ENCODE results near the gene KRT83. TPM values are rescaled to one million over a fixed set of nuclear protein-coding genes. Genes with fewer than 3 reads are reported as not detected.

Gene KRT83
- total and polyA plus RNA-seq, 10 of the 15 experiments (the other 5 are each of a cell fraction or from before 2014, with no cell fraction given), result not detected

GRCh38 chr12:52279422-52280318, 41.5 kb downstream of the KRT83 start:
- H3K9ac ChIP-seq (ENCODE audit: control insufficient read depth, insufficient read depth, low read length), result no peak overlapping the region
- no peak for ATAC-seq
- in situ Hi-C loops (cut with MboI) (no loop called here), intact Hi-C loops (cut with micrococcal nuclease; ENCODE audit: unreplicated experiment) (loop anchor here (1.0 kb wide), 1 partner anchor 48 kb away; no protein-coding TSS in a partner anchor)
- no peak for DNase-seq (ENCODE audit: low read depth, low spot score)
- no peaks in the 10 kb centered on the region for H3K4me1 ChIP-seq (ENCODE audit: control insufficient read depth, insufficient read depth, low read length)
- ChIA-PET POLR2A (interaction anchor here (1.3 kb wide), 1 partner anchor 35 kb away, joined by 8 read pairs; no protein-coding TSS in a partner anchor), CTCF (interaction anchor here (0.6 to 6.4 kb wide), 38 partner anchors 7 to 657 kb away, joined by 3 to 84 read pairs (median 4); partner anchors contain the start of gene KRT81), SMC1A (ENCODE audit: uncharacterized antibody, unreplicated experiment) (interaction anchor here (0.7 to 1.8 kb wide), 9 partner anchors 29 to 125 kb away, joined by 3 to 7 read pairs (median 4); no protein-coding TSS in a partner anchor), RAD21 (ENCODE audit: unreplicated experiment) (interaction anchor here (0.8 to 2.2 kb wide), 8 partner anchors 30 to 67 kb away, joined by 3 to 24 read pairs (median 6); no protein-coding TSS in a partner anchor)
- no peak overlapping the region for H3K27ac ChIP-seq (ENCODE audit: control insufficient read depth, insufficient read depth)
- peaks cover 3% of the 10 kb centered on the region in 2 experiments; a peak in 2 of 4 replicates for H3K27me3 ChIP-seq (replicated peaks in 1 of 2; ENCODE audit: control insufficient read depth in 2 of 2, insufficient read depth in 2 of 2, low read length in 1 of 2)
- H3K36me3 ChIP-seq (ENCODE audit: control insufficient read depth in 2 of 2, insufficient read depth in 2 of 2, low read length in 1 of 2), result no peaks in the 10 kb centered on the region
- no TSS peak for BruUV-seq (replicated peaks)
- H3K9me3 ChIP-seq (replicated peaks; ENCODE audit: control insufficient read depth, insufficient read depth, low read length), result no peaks in the 10 kb centered on the region
- TF ChIP-seq CBFB (IDR thresholded peaks at IDR 0.05; ENCODE audit: low read depth) (no peak), ASH2L (IDR thresholded peaks at IDR 0.05; ENCODE audit: borderline replicate concordance, low read depth) (no peak), ATF2 (IDR thresholded peaks at IDR 0.05; ENCODE audit: low read length) (no peak), ZBED1 (IDR thresholded peaks at IDR 0.05; ENCODE audit: borderline replicate concordance) (no peak), CREB1 (IDR thresholded peaks at IDR 0.05; ENCODE audit: low read depth) (no peak), RBBP5 (conservative IDR thresholded peaks at IDR 0.05) (no peak), TARDBP (IDR thresholded peaks at IDR 0.05; ENCODE audit: borderline replicate concordance) (no peak), YY1 (IDR thresholded peaks at IDR 0.05; ENCODE audit: low read depth, low read length) (no peak), ATF3 (IDR thresholded peaks at IDR 0.05; ENCODE audit: borderline replicate concordance, extremely low read depth, low read depth, low read length) (no peak), HDAC6 (IDR thresholded peaks at IDR 0.05; ENCODE audit: unreplicated experiment) (no peak), ZNF592 (IDR thresholded peaks at IDR 0.05) (no peak), STAT3 (IDR thresholded peaks at IDR 0.05; ENCODE audit: low read depth, low read length) (no peak), RELB (IDR thresholded peaks at IDR 0.05; ENCODE audit: low read depth) (no peak), ZNF622 (IDR thresholded peaks at IDR 0.05) (no peak)
- H3K4me2 ChIP-seq (ENCODE audit: control insufficient read depth, insufficient read depth), result no peak overlapping the region
- no peak overlapping the region for H3K4me3 ChIP-seq
- no peak overlapping the region for H2AFZ ChIP-seq (ENCODE audit: control insufficient read depth, low read depth, low read length)
- WGBS (ENCODE audit: insufficient coverage, insufficient replicate concordance, low lambda C conversion rate, missing lambda C conversion rate), result 49% methylated on average over 14 of the region's 14 CpGs
- no peak for FAIRE-seq
- no peaks in the 10 kb centered on the region for H4K20me1 ChIP-seq (ENCODE audit: control insufficient read depth, insufficient read depth)
- H3K79me2 ChIP-seq (ENCODE audit: control insufficient read depth, insufficient read depth, low read length), result no peaks in the 10 kb centered on the region

All from GM12878 (cell line).